GM23248 (cell line): ENCODE data around the gene C19orf67. TPM values are rescaled to one million over a fixed set of nuclear protein-coding genes. Genes with fewer than 3 reads are reported as not detected.

Experiments used
- DNase-seq: peaks from one replicate; pipeline ENCODE4 v3.0.0-alpha.2; 2015
- H2AFZ ChIP-seq: fragments of 200-600 bp; sonication (generic); 2 replicates; pipeline ENCODE4 v1.6.1; 2016; ENCODE audit warnings: antibody characterized with exemption
- H3F3A ChIP-seq: fragments of 200-600 bp; sonication (generic); 2 replicates; pipeline ENCODE4 v1.6.1; 2016; ENCODE audit warnings: mild to moderate bottlenecking, antibody characterized with exemption, mixed run types; ENCODE audit not compliant: insufficient read depth
- H3K27ac ChIP-seq: fragments of 200-600 bp; sonication (generic); 2 replicates; pipeline ENCODE4 v1.5.1; 2016; ENCODE audit warnings: mild to moderate bottlenecking
- H3K27me3 ChIP-seq: fragments of 200-600 bp; sonication (generic); replicated peaks from 2 replicates; pipeline ENCODE4 v1.6.1; 2016; ENCODE audit warnings: mild to moderate bottlenecking; ENCODE audit not compliant: insufficient read depth
- H3K36me3 ChIP-seq: fragments of 200-600 bp; sonication (generic); 2 replicates; pipeline ENCODE4 v1.6.1; 2016; ENCODE audit warnings: low read depth, mild to moderate bottlenecking
- H3K4me1 ChIP-seq: fragments of 200-600 bp; sonication (generic); 2 replicates; pipeline ENCODE4 v1.6.1; 2016; ENCODE audit warnings: mild to moderate bottlenecking; ENCODE audit not compliant: insufficient read depth
- H3K4me2 ChIP-seq: fragments of 200-600 bp; sonication (generic); one replicate; pipeline ENCODE4 v1.6.1; 2016; ENCODE audit warnings: mild to moderate bottlenecking; ENCODE audit not compliant: unreplicated experiment
- H3K4me3 ChIP-seq: fragments of 200-600 bp; sonication (generic); 2 replicates; pipeline ENCODE4 v1.5.1; 2016; ENCODE audit warnings: mild to moderate bottlenecking
- H3K79me2 ChIP-seq: fragments of 200-600 bp; sonication (generic); 2 replicates; pipeline ENCODE4 v1.6.1; 2016; ENCODE audit warnings: mild to moderate bottlenecking; ENCODE audit not compliant: insufficient read depth
- H3K9ac ChIP-seq: fragments of 200-600 bp; sonication (generic); 2 replicates; pipeline ENCODE4 v1.6.1; 2016; ENCODE audit warnings: mild to moderate bottlenecking
- H3K9me2 ChIP-seq: fragments of 200-600 bp; sonication (generic); 2 replicates; pipeline ENCODE4 v1.6.1; 2016; ENCODE audit warnings: mixed run types, mild to moderate bottlenecking, moderate library complexity; ENCODE audit not compliant: insufficient read depth
- H3K9me3 ChIP-seq: fragments of 200-600 bp; sonication (generic); one replicate; pipeline ENCODE4 v1.6.1; 2017; ENCODE audit warnings: low read depth
- H4K20me1 ChIP-seq: fragments of 200-600 bp; sonication (generic); 2 replicates; pipeline ENCODE4 v1.6.0; 2016; ENCODE audit not compliant: insufficient read depth
- EZH2 ChIP-seq: fragments of 200-600 bp; sonication (generic); IDR thresholded peaks from 2 replicates; pipeline ENCODE4 v1.6.1; 2018; ENCODE audit warnings: antibody characterized with exemption, mild to moderate bottlenecking; ENCODE audit not compliant: insufficient read depth, poor library complexity, severe bottlenecking
- EZH2phosphoT487 ChIP-seq: fragments of 200-600 bp; sonication (generic); IDR thresholded peaks from 2 replicates; pipeline ENCODE4 v1.6.1; 2018; ENCODE audit warnings: antibody characterized with exemption, moderate library complexity, mild to moderate bottlenecking, low read depth; ENCODE audit not compliant: insufficient read depth
- WGBS, 2 experiments: methylation state at CpG; one replicate each; pipeline ENCODE4 v1.1.6; 2015 to 2017; ENCODE audit warnings: low lambda C conversion rate in 2 of 2, low coverage in 1 of 2; ENCODE audit errors: missing lambda C conversion rate in 2 of 2; 5-methylcytosine and 5-hydroxymethylcytosine counted together
- in situ Hi-C: fragments of 300-500 bp; cut with MboI; formaldehyde crosslinking; loops from 2 replicates; pipeline ENCODE4 v1.15.0; 2020
- polyA plus RNA-seq: library from polyadenylated mRNA; unstranded; fragments of >200 nt; fragmentation: Nextera tagmentation; extraction: Ambion mirVana; gene quantifications from 2 replicates; pipeline ENCODE4 v1.2.1, GENCODE V29; 2016
- total RNA-seq: library from RNA; depleted of rRNA; stranded (reverse); fragments of >200 nt; shearing (Covaris generic); gene quantifications from 2 replicates; pipeline ENCODE4 v1.2.3, GENCODE V29; 2014

The C19orf67 gene
- total and polyA plus RNA-seq, 2 experiments from 2014 or later, result not detected

DNA sequence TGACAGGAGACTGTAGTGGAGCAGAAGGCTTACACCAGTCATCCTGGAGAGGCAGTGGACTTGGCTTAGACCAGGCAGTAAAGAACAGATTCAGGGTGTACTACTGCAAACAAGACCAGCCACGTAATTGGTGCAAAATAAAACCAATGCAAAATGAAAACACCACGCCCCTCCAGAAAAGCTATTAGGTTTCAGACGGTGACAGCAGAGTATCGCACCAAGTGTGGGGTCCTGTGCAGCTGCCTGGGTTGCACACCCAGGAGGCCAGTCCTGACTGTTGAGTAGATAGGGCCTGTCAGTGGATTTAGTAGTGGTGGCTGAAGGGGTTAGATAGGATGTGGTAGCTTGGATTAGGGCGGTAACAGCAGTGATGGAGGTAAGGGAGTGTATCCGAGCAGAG, 37.3 kb upstream of the C19orf67 start:
- Histone ChIP-seq H3K79me2 (no peaks in the 10 kb centered on the region), H3K27me3 (no peaks in the 10 kb centered on the region), H3K4me2 (no peak overlapping the region), H3K27ac (no peak overlapping the region), H3K9me2 (no peaks in the 10 kb centered on the region), H3K9me3 (no peaks in the 10 kb centered on the region), H4K20me1 (no peaks in the 10 kb centered on the region), H3K9ac (no peak overlapping the region), H3K4me1 (peaks cover 9% of the 10 kb centered on the region), H2AFZ (no peak overlapping the region), H3K36me3 (no peaks in the 10 kb centered on the region), H3K4me3 (no peak overlapping the region), H3F3A (peaks cover 12% of the 10 kb centered on the region)
- TF ChIP-seq EZH2phosphoT487 (no peak), EZH2 (no peak)
- DNase-seq, result no peak
- 90 to 92% methylated on average over 6 of the region's 6 CpGs for WGBS, 2 experiments
- in situ Hi-C loops, result no loop called here

DNA sequence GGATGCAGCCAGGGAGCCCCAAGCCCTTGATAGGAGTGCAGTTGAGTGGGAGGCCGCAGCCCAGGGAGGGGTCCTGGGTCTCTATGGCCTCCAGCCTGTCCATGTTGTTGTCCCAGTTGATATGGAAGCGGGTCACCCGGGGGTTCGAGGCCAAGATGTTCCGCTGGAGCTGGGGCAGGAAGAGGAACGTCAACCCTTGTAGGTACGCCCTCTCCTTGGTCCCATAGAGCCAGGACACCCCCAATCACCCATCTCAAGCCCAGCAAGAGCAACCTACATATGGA, 34.9 kb upstream of the C19orf67 start:
- Histone ChIP-seq H3K9ac (no peak overlapping the region), H3K27ac (no peak overlapping the region), H3K4me1 (peaks cover 22% of the 10 kb centered on the region), H3K4me3 (no peak overlapping the region), H3K27me3 (no peaks in the 10 kb centered on the region), H3K9me3 (no peaks in the 10 kb centered on the region), H3K9me2 (no peaks in the 10 kb centered on the region), H4K20me1 (no peaks in the 10 kb centered on the region), H3F3A (peaks cover 12% of the 10 kb centered on the region), H3K36me3 (no peaks in the 10 kb centered on the region), H3K4me2 (no peak overlapping the region), H2AFZ (no peak overlapping the region), H3K79me2 (peaks cover 19% of the 10 kb centered on the region)
- WGBS, 2 experiments, result 100% methylated on average over 6 to 7 of the region's 7 CpGs
- no peak for DNase-seq
- in situ Hi-C loops, result no loop called here
- TF ChIP-seq EZH2 (no peak), EZH2phosphoT487 (no peak)

DNA sequence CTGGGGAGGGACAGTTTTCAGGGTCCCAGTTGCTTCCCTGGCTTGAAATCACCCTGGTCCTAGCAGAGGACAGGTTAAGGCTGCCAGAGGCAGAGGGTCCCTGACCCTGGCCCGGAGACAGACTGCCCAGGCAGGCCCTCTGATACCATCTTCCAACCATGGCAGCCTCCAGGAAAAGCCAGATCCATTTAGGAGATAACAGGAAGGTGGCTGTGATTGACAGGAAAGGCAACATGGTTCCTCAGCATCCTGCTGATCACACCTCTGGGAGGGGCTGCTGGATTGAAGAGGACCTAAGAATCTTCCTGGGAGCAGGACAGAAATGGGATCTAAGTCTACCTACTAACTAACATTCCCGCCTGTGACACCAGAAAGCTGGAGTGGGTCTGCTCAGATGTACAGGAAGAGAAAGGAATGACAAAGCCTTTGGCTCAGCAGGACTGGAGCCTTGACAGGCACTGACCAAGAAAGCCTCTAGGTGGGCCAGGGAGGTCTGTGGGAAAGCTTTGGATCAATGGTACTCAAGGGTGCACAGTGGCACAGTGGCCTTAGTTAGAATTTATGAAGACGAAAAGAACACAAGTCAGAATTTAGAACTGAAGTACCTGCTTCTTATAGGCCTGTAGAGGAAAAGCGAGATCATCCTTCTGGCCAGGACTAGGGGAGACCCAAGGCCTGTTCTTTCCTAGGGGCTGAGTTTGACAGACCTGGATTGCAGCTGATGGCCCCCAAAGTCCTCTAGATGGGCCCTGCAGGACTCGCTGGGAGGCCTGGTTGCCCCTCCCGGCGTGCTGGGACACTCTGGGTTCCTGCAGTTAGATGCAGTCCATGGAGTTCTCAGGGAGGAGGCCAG, 34.3 kb upstream of the C19orf67 start:
- in situ Hi-C loops, result no loop called here
- no peak for DNase-seq

DNA sequence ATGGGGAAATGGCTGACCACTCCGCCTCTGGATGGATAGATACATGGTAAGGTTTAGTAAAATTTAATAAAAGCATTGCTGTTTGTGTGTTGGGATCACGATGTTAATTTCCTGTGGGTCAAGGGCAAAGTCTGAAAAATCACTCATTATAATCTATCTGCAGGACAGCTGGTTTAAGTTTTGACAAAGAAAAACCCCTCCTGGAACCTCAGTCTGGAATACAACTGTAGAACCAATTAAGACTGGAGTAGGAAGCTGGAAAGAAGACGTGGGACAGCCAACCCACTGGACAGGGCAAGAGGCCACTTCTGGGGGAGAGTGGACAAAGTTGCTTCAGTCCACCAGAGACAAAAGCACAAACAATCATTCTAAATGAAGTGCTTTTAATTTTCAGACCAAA, 33.6 kb upstream of the C19orf67 start:
- H3F3A ChIP-seq, result peaks cover 12% of the 10 kb centered on the region
- TF ChIP-seq EZH2, result no peak
- TF ChIP-seq EZH2phosphoT487, result no peak
- 34 to 44% methylated on average over 3 of the region's 3 CpGs for WGBS, 2 experiments
- H3K27me3 ChIP-seq, result no peaks in the 10 kb centered on the region
- peak overlapping the region; percentile 61 for H3K4me2 ChIP-seq
- peak overlapping the region; percentile 74 for H3K4me3 ChIP-seq
- no peak for DNase-seq
- H3K36me3 ChIP-seq, result no peaks in the 10 kb centered on the region
- H2AFZ ChIP-seq, result peak overlapping the region; percentile 83
- no peaks in the 10 kb centered on the region for H4K20me1 ChIP-seq
- H3K9ac ChIP-seq, result peak overlapping the region; percentile 87
- H3K27ac ChIP-seq, result peak overlapping the region; percentile 94
- in situ Hi-C loops, result no loop called here
- H3K79me2 ChIP-seq, result peaks cover 32% of the 10 kb centered on the region
- peaks cover 25% of the 10 kb centered on the region for H3K4me1 ChIP-seq
- no peaks in the 10 kb centered on the region for H3K9me2 ChIP-seq
- no peaks in the 10 kb centered on the region for H3K9me3 ChIP-seq

More for the DNA sequence above, 34.3 kb upstream of the C19orf67 start:
- Histone ChIP-seq H3K9me3 (no peaks in the 10 kb centered on the region), H3K4me3 (no peak overlapping the region), H3K27me3 (no peaks in the 10 kb centered on the region), H4K20me1 (no peaks in the 10 kb centered on the region), H3K79me2 (peaks cover 25% of the 10 kb centered on the region), H3K9me2 (no peaks in the 10 kb centered on the region), H3K36me3 (no peaks in the 10 kb centered on the region), H3F3A (peaks cover 12% of the 10 kb centered on the region), H3K9ac (peak overlapping the region; percentile 87), H3K27ac (peak overlapping the region; percentile 94), H3K4me1 (peaks cover 25% of the 10 kb centered on the region), H2AFZ (peak overlapping the region; percentile 83; the same call in 1 of the 2 replicates), H3K4me2 (peak overlapping the region; percentile 61)
- 73 to 76% methylated on average over 7 of the region's 7 CpGs for WGBS, 2 experiments
- TF ChIP-seq EZH2phosphoT487 (no peak), EZH2 (no peak)
